Measurements from ENCODE around the gene UTRN. TPM values are rescaled to one million over a fixed set of nuclear protein-coding genes. Genes with fewer than 3 reads are reported as not detected.

The UTRN gene
- total and polyA plus RNA-seq, 12 donors: 11.4 to 109 (median 84.4) TPM

DNA sequence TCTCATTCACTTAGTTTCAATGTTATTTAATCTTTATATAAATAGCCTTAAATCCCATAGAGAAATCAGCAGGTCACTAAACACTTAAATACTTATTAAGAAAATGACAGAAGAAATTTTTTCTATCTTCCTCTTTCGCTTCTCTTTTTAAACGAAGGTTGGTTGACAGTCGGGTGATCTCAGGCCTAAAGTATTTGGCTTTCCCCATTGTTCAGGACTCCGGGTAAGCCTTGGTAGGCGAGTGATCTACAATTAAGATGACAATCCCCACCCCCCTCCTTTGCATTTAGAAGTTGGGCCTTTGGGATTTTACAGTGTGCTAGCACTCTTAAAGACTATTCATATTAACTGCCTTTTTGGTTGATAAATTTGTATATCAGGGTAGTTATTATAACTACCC, 19.7 kb upstream of the UTRN start:
- peak in 1 of 2 donors; percentile 29 for DNase-seq
- H3K27me3 ChIP-seq: no peaks in the 10 kb centered on the region
- peak overlapping the region; percentile 19 to 91 (median 72) for H3K27ac ChIP-seq
- H3K4me1 ChIP-seq: peaks cover 7 to 35% (median 26%) of the 10 kb centered on the region in 9 donors
- ATAC-seq: peak; percentile 34 to 75 (median 49)
- no peaks in the 10 kb centered on the region for H3K36me3 ChIP-seq
- intact Hi-C loops (cut with DNase I): loop anchor here in 2 of 10 donors (5.0 kb wide), 1 partner anchor 48 kb away; no protein-coding TSS in a partner anchor
- TF ChIP-seq, protein P1, sequence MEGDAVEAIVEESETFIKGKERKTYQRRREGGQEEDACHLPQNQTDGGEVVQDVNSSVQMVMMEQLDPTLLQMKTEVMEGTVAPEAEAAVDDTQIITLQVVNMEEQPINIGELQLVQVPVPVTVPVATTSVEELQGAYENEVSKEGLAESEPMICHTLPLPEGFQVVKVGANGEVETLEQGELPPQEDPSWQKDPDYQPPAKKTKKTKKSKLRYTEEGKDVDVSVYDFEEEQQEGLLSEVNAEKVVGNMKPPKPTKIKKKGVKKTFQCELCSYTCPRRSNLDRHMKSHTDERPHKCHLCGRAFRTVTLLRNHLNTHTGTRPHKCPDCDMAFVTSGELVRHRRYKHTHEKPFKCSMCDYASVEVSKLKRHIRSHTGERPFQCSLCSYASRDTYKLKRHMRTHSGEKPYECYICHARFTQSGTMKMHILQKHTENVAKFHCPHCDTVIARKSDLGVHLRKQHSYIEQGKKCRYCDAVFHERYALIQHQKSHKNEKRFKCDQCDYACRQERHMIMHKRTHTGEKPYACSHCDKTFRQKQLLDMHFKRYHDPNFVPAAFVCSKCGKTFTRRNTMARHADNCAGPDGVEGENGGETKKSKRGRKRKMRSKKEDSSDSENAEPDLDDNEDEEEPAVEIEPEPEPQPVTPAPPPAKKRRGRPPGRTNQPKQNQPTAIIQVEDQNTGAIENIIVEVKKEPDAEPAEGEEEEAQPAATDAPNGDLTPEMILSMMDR (IDR thresholded peaks at IDR 0.05): no peak
- peaks cover 0 to 8% (median 0%) of the 10 kb centered on the region in 11 donors for H3K9me3 ChIP-seq
- H3K4me3 ChIP-seq: no peak overlapping the region
- WGBS, 2 donors: 24 to 27% methylated on average over 5 of the region's 5 CpGs

DNA sequence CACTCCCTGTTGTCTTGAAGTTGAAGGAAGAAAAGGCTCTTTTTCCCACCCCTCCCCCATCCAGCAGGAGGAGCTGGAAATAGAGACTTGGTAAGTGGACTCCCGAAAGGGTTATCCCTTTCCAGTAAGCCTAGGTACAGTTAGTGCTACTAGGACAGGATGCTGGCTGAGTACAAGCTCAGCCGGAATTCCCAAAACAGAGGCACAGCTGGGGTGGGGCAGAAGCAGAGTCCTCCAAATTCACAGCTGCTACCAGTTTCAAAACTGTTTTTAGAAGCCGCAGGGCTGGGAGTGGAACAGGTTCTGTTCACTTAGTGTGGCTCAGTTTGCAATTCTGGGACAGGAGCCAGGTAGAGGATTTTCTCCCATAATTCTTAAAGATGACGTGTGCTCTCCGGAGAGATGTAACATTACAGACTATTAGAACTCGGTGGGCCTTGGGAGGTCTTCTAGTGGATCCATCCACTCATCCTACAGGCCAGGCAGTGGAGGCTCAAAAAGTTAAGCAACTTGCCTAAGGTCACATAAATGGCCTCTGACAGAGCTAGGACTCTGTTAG, 19.0 kb upstream of the UTRN start:
- intact Hi-C loops (cut with DNase I): loop anchor here in 3 of 10 donors (1.0 to 5.0 kb wide), 4 partner anchors 18 to 50 kb away; partner anchors contain the start of gene UTRN (in 1 of the 3)
- ATAC-seq: peak; percentile 75 to 99 (median 93)
- Histone ChIP-seq H3K4me3 (peak overlapping the region in 6 of 10 donors; percentile 5 to 27 (median 15)), H3K4me1 (peaks cover 7 to 35% (median 26%) of the 10 kb centered on the region in 9 donors), H3K27ac (peak overlapping the region; percentile 25 to 91 (median 72)), H3K36me3 (no peaks in the 10 kb centered on the region), H3K9me3 (peaks cover 0 to 16% (median 0%) of the 10 kb centered on the region in 11 donors), H3K27me3 (no peaks in the 10 kb centered on the region)
- DNase-seq: peak; percentile 46 to 72
- WGBS, 2 donors: 10 to 14% methylated on average over 6 of the region's 6 CpGs
- TF ChIP-seq, protein P1 (IDR thresholded peaks at IDR 0.05): no peak

DNA sequence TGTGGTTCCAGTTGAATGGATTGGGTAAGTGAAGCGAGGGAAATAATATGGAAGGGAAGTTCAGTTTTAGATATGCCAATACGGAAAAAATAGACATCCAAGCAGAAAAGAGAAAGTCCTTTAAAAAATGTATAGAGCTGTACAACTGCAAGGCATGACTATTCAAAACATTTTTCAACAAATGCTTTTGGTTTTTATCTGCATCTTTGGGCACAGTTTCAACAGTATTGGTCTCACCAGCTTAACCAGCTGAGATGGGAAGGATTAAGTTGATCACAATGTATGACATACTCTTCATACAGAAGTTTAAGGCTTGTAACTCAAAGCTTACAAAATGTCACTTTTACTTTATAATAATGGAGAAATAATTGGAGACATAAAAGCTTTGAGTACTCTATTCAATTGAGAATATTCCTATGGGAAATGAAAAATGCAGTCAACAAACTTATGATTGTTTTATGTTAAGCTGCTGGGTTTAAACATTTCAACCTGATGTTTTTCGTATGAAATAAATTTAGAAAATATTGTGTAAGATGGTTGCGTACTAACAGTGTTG, 16.3 kb upstream of the UTRN start:
- Histone ChIP-seq H3K27me3 (no peaks in the 10 kb centered on the region), H3K27ac (peak overlapping the region in 4 of 10 donors; percentile 1 to 52 (median 14)), H3K4me1 (peaks cover 7 to 34% (median 26%) of the 10 kb centered on the region in 9 donors), H3K9me3 (peaks cover 0 to 16% (median 0%) of the 10 kb centered on the region in 11 donors), H3K36me3 (no peaks in the 10 kb centered on the region), H3K4me3 (no peak overlapping the region)
- ATAC-seq: no peak
- intact Hi-C loops (cut with DNase I): loop anchor here in 2 of 10 donors (5.0 kb wide), 1 partner anchor 52 kb away; no protein-coding TSS in a partner anchor
- TF ChIP-seq, protein P1 (IDR thresholded peaks at IDR 0.05): no peak
- no peak for DNase-seq
- WGBS, 2 donors: 81 to 87% methylated on average over 4 of the region's 4 CpGs

DNA sequence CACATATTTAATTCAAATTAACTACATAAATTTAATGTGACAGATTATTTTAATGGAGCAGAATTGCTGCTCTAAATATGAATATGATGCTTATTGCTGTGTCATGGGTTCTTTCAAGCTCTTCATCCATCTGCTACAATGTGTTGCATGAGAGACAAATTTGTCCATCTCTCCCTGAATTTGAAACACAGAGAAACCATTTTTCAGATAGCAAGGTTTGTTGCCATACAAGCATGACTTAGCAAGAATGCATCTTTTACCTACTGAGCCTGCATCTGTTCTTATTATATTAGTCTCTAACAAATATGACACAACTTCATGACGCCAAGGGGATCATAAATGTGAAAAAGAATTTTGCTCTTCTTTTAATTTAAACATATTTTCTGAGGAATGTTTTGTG, 8.0 kb upstream of the UTRN start:
- ATAC-seq: no peak
- no peaks in the 10 kb centered on the region for H3K9me3 ChIP-seq
- TF ChIP-seq, protein P1 (IDR thresholded peaks at IDR 0.05): no peak

More for the DNA sequence above, 8.0 kb upstream of the UTRN start:
- intact Hi-C loops (cut with DNase I): no loop called here
- Histone ChIP-seq H3K4me1 (no peaks in the 10 kb centered on the region), H3K27ac (no peak overlapping the region), H3K36me3 (no peaks in the 10 kb centered on the region), H3K4me3 (no peak overlapping the region), H3K27me3 (no peaks in the 10 kb centered on the region)
- no peak for DNase-seq
- 98% methylated on average over 1 of the region's 1 CpG for WGBS, 2 donors
